B cell (primary cell): Measurements from ENCODE around the gene KRT6B. TPM values are rescaled to one million over a fixed set of nuclear protein-coding genes. Genes with fewer than 3 reads are reported as not detected.

Experiments
- ATAC-seq: fragments of 200-7000 bp; cut with Tn5 transposase; one replicate; pipeline ENCODE4 v1.10.0; 2021; ENCODE audit warnings: low read depth, mild to moderate bottlenecking, moderate number of reproducible peaks, moderate library complexity
- CTCF ChIA-PET: fragments of 350-600 bp; sonication (Branson Sonifier 250); formaldehyde crosslinking; loops from one replicate; lab custom pipeline; 2021; ENCODE audit warnings: antibody characterized with exemption, inconsistent platforms; lab: Charles Lee
- POLR2A ChIA-PET: fragments of 350-600 bp; sonication (Branson Sonifier 250); formaldehyde crosslinking; loops from one replicate; lab custom pipeline; 2021; ENCODE audit warnings: antibody characterized with exemption; lab: Charles Lee
- DNase-seq: peaks from one replicate; pipeline ENCODE4 v3.0.0; 2013
- H2AFZ ChIP-seq: 2 replicates; pipeline ENCODE4 v1.6.1; 2012; ENCODE audit warnings: mild to moderate bottlenecking, low read depth, low read length; ENCODE audit not compliant: insufficient read depth, poor library complexity, severe bottlenecking
- H3K27ac ChIP-seq, 2 donors: 1 replicate in 1 of 2; 2 replicates in 1 of 2; pipeline ENCODE4 v1.5.1; 2012 to 2013; ENCODE audit warnings: low read length in 2 of 2, mild to moderate bottlenecking in 2 of 2, moderate library complexity in 1 of 2
- H3K27me3 ChIP-seq, 4 experiments: fragments of 200-600 bp in 1 of 4; sonication (generic) in 1 of 4; replicated peaks in 1 of 4; 1 replicate in 2 of 4; 2 replicates in 2 of 4; pipeline versions ENCODE4 v1.6.1 to v1.7.0; 2013 to 2016; ENCODE audit warnings: low read length in 3 of 4, mild to moderate bottlenecking in 2 of 4, mixed read lengths in 1 of 4, moderate library complexity in 1 of 4; ENCODE audit not compliant: insufficient read depth in 4 of 4, control insufficient read depth in 3 of 4; ENCODE audit errors: control extremely low read depth in 1 of 4
- H3K36me3 ChIP-seq, 2 experiments: replicated peaks in 1 of 2; 1 replicate in 1 of 2; 2 replicates in 1 of 2; pipeline versions ENCODE4 v1.6.1 to v1.7.1; 2013; ENCODE audit warnings: low read length in 1 of 2; ENCODE audit not compliant: insufficient read depth in 2 of 2, control insufficient read depth in 1 of 2; ENCODE audit errors: control extremely low read depth in 1 of 2, extremely low read depth in 1 of 2
- H3K4me1 ChIP-seq, 2 donors: fragments of 200-600 bp in 1 of 2; sonication (generic) in 1 of 2; 1 replicate in 1 of 2; 2 replicates in 1 of 2; pipeline versions ENCODE4 v1.5.1 to v1.6.1; 2013 to 2017; ENCODE audit warnings: low read length in 2 of 2; ENCODE audit not compliant: control insufficient read depth in 2 of 2, insufficient read depth in 2 of 2
- H3K4me2 ChIP-seq: replicated peaks from 2 replicates; pipeline ENCODE3; 2012; ENCODE audit warnings: mild to moderate bottlenecking, low read depth, low read length; ENCODE audit not compliant: poor library complexity, severe bottlenecking
- H3K4me3 ChIP-seq, 5 experiments: fragments of 200-600 bp in 1 of 5; sonication (generic) in 1 of 5; 1 replicate in 3 of 5; 2 replicates in 2 of 5; pipeline versions ENCODE4 v1.5.1 to v1.7.0; 2011 to 2016; ENCODE audit warnings: low read length in 4 of 5, mild to moderate bottlenecking in 4 of 5, low read depth in 2 of 5, control low read depth in 1 of 5, moderate library complexity in 1 of 5; ENCODE audit not compliant: insufficient read depth in 1 of 5; ENCODE audit errors: control extremely low read depth in 1 of 5, extremely low read depth in 1 of 5
- H3K79me2 ChIP-seq: fragments of 200-600 bp; sonication (generic); one replicate; pipeline ENCODE4 v1.6.0; 2016; ENCODE audit warnings: low read length; ENCODE audit not compliant: control insufficient read depth, insufficient read depth
- H3K9ac ChIP-seq: fragments of 200-600 bp; sonication (generic); 2 replicates; pipeline ENCODE4 v1.6.1; 2017; ENCODE audit warnings: mild to moderate bottlenecking, low read length, moderate library complexity
- H3K9me3 ChIP-seq, 3 donors: one replicate each; pipeline versions ENCODE4 v1.6.1 to v1.7.1; 2013; ENCODE audit warnings: low read length in 2 of 3; ENCODE audit not compliant: control insufficient read depth in 2 of 3, insufficient read depth in 1 of 3; ENCODE audit errors: control extremely low read depth in 1 of 3
- H4K20me1 ChIP-seq: 2 replicates; pipeline ENCODE4 v1.6.0; 2012; ENCODE audit warnings: mild to moderate bottlenecking, low read length; ENCODE audit not compliant: insufficient read depth, control insufficient read depth, poor library complexity, severe bottlenecking
- H3K27ac Mint-ChIP-seq: one replicate; pipeline ENCODE4 v1.8.0; 2021; ENCODE audit warnings: mixed read lengths
- H3K27me3 Mint-ChIP-seq: one replicate; pipeline ENCODE4 v1.8.0; 2021; ENCODE audit warnings: mixed read lengths
- H3K4me1 Mint-ChIP-seq: one replicate; pipeline ENCODE4 v1.8.0; 2021; ENCODE audit warnings: mixed read lengths
- H3K4me3 Mint-ChIP-seq: one replicate; pipeline ENCODE4 v1.8.0; 2021; ENCODE audit warnings: mixed read lengths
- H3K9me3 Mint-ChIP-seq: one replicate; pipeline ENCODE4 v1.8.0; 2022; ENCODE audit warnings: mixed read lengths; ENCODE audit not compliant: insufficient read depth
- EZH2 ChIP-seq: IDR thresholded peaks from 2 replicates; pipeline ENCODE4 v1.6.1; 2012; ENCODE audit warnings: borderline replicate concordance, low read depth, mild to moderate bottlenecking, moderate library complexity, low read length; ENCODE audit not compliant: insufficient read depth, poor library complexity, severe bottlenecking
- WGBS: methylation state at CpG from one replicate; pipeline ENCODE4 v1.1.5; 2013; ENCODE audit warnings: missing lambda C conversion rate; ENCODE audit not compliant: insufficient coverage; 5-methylcytosine and 5-hydroxymethylcytosine counted together
- intact Hi-C: fragments of 100-400 bp; cut with micrococcal nuclease; formaldehyde crosslinking; loops from one replicate; pipeline ENCODE4 v1.10.0; 2022
- polyA plus RNA-seq: library from polyadenylated mRNA; depleted of rRNA; stranded (reverse); fragments of >200 nt; gene quantifications from 2 replicates; pipeline ENCODE4 v1.2.3, GENCODE V29; 2012
- total RNA-seq, 2 donors: library from RNA; stranded (reverse); fragments of 120-200 nt in 1 of 2; gene quantifications; 1 replicate in 1 of 2; 2 replicates in 1 of 2; pipeline versions ENCODE4 v1.2.3 to v1.2.4, GENCODE V29; 2013 to 2022
- TF ChIP-seq, protein P1 (sequence below): fragments of 200-600 bp; IDR thresholded peaks from one replicate; pipeline ENCODE4 v1.8.0; 2022; ENCODE audit warnings: antibody characterized with exemption, mild to moderate bottlenecking

KRT6B gene
- total and polyA plus RNA-seq, 2 donors (not counting 1 experiment from before 2014, with no cell fraction given): not detected

GRCh38 chr12:52455821-52456220, 3.9 kb upstream of the KRT6B start:
- DNase-seq (no peak), ATAC-seq (no peak)
- Mint-ChIP-seq H3K9me3 (no peaks in the 10 kb centered on the region), H3K27ac (no peak overlapping the region), H3K27me3 (peaks cover 22% of the 10 kb centered on the region), H3K4me3 (no peak overlapping the region), H3K4me1 (no peaks in the 10 kb centered on the region)
- H2AFZ ChIP-seq: no peak overlapping the region
- no peaks in the 10 kb centered on the region for H3K79me2 ChIP-seq
- ChIA-PET CTCF (no interaction called here), POLR2A (no interaction called here)
- H3K27ac ChIP-seq: no peak overlapping the region
- H3K9me3 ChIP-seq: no peaks in the 10 kb centered on the region
- H3K4me3 ChIP-seq: no peak overlapping the region
- intact Hi-C loops: no loop called here
- no peaks in the 10 kb centered on the region for H3K36me3 ChIP-seq
- no peaks in the 10 kb centered on the region for H4K20me1 ChIP-seq
- WGBS: no CpG with 5 or more reads among the region's 1 CpG
- no peaks in the 10 kb centered on the region for H3K4me1 ChIP-seq
- no peak for TF ChIP-seq EZH2
- TF ChIP-seq, protein P1, sequence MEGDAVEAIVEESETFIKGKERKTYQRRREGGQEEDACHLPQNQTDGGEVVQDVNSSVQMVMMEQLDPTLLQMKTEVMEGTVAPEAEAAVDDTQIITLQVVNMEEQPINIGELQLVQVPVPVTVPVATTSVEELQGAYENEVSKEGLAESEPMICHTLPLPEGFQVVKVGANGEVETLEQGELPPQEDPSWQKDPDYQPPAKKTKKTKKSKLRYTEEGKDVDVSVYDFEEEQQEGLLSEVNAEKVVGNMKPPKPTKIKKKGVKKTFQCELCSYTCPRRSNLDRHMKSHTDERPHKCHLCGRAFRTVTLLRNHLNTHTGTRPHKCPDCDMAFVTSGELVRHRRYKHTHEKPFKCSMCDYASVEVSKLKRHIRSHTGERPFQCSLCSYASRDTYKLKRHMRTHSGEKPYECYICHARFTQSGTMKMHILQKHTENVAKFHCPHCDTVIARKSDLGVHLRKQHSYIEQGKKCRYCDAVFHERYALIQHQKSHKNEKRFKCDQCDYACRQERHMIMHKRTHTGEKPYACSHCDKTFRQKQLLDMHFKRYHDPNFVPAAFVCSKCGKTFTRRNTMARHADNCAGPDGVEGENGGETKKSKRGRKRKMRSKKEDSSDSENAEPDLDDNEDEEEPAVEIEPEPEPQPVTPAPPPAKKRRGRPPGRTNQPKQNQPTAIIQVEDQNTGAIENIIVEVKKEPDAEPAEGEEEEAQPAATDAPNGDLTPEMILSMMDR: no peak
- no peak overlapping the region for H3K9ac ChIP-seq
- peaks cover 0 to 2% (median 0%) of the 10 kb centered on the region in 4 experiments for H3K27me3 ChIP-seq
- no peak overlapping the region for H3K4me2 ChIP-seq

DNA sequence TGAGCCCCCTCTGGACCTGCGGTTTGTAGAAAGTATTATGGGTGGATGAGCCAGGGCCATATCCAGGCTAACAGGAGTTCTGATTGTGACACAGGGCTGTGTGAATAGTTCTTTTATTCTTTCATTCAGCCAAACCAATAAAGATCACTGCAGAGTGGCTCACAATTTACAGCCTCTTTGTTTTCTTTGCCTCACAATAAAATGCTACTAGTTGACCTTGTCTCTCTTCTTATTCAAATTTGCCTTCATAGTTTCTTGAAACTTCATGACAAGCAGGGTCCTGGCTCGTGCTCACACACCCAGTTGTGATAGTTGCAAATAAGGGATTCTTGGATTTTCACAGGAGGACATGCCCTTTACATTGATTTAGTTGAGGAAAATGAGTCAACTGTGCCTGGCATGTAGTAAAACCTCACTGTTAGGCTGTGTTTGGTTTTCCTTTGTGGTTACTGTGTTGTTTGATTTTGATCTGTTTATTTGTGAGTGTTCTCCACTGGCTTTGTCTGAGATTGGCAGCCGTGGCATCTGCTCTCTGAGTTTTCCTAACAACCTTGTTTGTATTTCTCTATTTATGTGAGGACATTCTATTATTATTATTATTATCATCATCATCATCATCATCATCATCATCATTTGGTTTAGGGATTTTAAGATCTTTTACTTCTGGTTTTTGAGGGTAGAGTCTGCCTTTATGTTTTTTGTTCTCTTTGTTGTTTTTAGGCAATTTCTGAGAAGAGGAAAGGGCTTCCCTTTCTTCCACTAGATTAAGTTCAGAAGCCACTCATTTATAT, 2.7 kb upstream of the KRT6B start:
- Histone ChIP-seq H2AFZ (no peak overlapping the region), H3K79me2 (no peaks in the 10 kb centered on the region), H4K20me1 (no peaks in the 10 kb centered on the region), H3K36me3 (no peaks in the 10 kb centered on the region), H3K9me3 (no peaks in the 10 kb centered on the region), H3K27me3 (peaks cover 0 to 2% (median 0%) of the 10 kb centered on the region in 4 experiments), H3K4me1 (no peaks in the 10 kb centered on the region), H3K9ac (no peak overlapping the region), H3K4me2 (no peak overlapping the region), H3K27ac (no peak overlapping the region), H3K4me3 (no peak overlapping the region)
- ChIA-PET POLR2A (no interaction called here), CTCF (no interaction called here)
- no peak for DNase-seq
- intact Hi-C loops: no loop called here
- no peak for TF ChIP-seq EZH2
- TF ChIP-seq, protein P1: no peak
- H3K4me3 Mint-ChIP-seq: no peak overlapping the region
- H3K4me1 Mint-ChIP-seq: no peaks in the 10 kb centered on the region
- no peak for ATAC-seq
- H3K27ac Mint-ChIP-seq: no peak overlapping the region
- H3K27me3 Mint-ChIP-seq: peaks cover 20% of the 10 kb centered on the region
- 57% methylated on average over 1 of the region's 3 CpGs for WGBS
- no peaks in the 10 kb centered on the region for H3K9me3 Mint-ChIP-seq
